ENCODE measurements around the gene YPEL4.

YPEL4 gene

DNA sequence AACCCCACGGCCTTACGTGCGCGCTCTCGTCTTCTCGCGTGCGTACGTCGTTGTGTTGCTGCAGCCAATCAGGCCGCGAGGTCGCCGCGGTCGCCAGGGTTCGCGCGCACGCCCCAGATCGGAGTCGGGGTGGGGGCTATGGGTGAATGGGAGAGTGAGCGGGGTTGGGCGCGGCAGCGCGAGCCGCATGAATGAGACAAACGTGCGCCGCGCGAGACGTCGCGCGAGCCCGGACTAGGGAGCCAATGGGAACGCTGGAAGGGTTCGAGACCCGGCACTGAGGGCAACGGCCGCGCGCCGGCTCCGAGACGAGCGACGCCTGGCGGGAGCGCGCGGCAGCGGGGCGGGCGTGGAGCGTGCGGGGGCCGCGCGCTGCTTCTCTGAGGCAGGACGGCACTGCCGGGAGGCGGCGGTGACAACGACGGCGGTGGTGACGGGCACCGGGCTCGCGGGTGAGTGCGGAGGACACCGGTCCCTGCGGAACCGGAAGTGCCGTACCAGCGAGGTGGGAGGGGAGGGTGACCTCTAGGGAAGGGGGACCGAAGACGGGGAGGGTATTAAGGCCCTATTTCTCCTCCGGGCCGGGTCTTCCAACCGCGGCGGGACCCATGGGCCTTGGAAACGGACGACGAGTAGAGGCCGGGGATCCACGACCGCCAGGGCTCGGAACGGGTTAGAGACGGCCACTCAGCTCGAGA is 18.2 kb upstream of the YPEL4 start, which contains the start of gene ZDHHC5:
Gene ZDHHC5, plus strand, starts transcription at position 379 of the 698 bp plus-strand sequence. CDS start 4,977 bp downstream, outside the sequence.
- Histone ChIP-seq H4K20me1 (peaks cover 47% of the 10 kb centered on the region), H3K4me3 (peak within 1 kb of the TSS; percentile 94), H3K36me3 (peaks cover 30% of the 10 kb centered on the region), H3K27ac (peak within 1 kb of the TSS; percentile 100), H3K27me3 (no peaks in the 10 kb centered on the region), H3K9me3 (no peaks in the 10 kb centered on the region), H3K4me1 (peaks cover 28% of the 10 kb centered on the region), H3K9ac (peak within 1 kb of the TSS; percentile 99), H3K4me2 (peak within 1 kb of the TSS; percentile 93)
- TF ChIP-seq Cebpa-rat (IDR thresholded peaks at IDR 0.05) = no peak

GRCh38 chr11:57667117-57667735 is 17.5 kb upstream of the YPEL4 start:
- Histone ChIP-seq H3K9me3 (no peaks in the 10 kb centered on the region), H3K4me2 (peak overlapping the region; percentile 79), H4K20me1 (peaks cover 40% of the 10 kb centered on the region), H3K9ac (peak overlapping the region; percentile 99), H3K27ac (peak overlapping the region; percentile 100), H3K27me3 (no peaks in the 10 kb centered on the region), H3K4me3 (peak overlapping the region; percentile 94), H3K4me1 (peaks cover 34% of the 10 kb centered on the region), H3K36me3 (peaks cover 30% of the 10 kb centered on the region)
- TF ChIP-seq Cebpa-rat (IDR thresholded peaks at IDR 0.05) = no peak

DNA sequence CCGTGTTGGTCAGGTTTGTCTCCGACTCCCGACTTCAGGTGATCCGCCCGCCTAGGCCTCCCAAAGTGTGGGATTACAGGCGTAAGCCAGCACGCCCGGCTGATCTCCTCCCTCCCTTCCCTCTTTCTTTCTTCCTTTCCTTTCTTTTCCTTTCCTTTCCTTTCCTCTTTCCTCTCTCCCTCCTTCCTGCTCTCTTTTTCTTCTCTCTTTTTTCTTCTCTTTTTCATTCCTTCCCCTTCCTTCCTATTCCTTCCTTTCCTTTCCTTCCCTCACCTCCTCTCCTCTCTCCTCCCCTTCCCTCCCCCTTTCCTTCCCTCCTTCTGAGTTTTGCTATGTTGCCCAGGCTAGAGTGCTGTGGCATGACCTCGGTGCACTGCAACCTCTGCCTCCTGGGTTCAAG is 14.3 kb upstream of the YPEL4 start:
- peaks cover 41% of the 10 kb centered on the region for H3K36me3 ChIP-seq
- no peaks in the 10 kb centered on the region for H3K9me3 ChIP-seq
- no peak overlapping the region for H3K4me2 ChIP-seq
- TF ChIP-seq Cebpa-rat (IDR thresholded peaks at IDR 0.05) = no peak
- H3K4me1 ChIP-seq = peaks cover 16% of the 10 kb centered on the region
- no peak overlapping the region for H3K4me3 ChIP-seq
- H3K9ac ChIP-seq = no peak overlapping the region
- H3K27ac ChIP-seq = no peak overlapping the region
- no peaks in the 10 kb centered on the region for H3K27me3 ChIP-seq
- peaks cover 32% of the 10 kb centered on the region for H4K20me1 ChIP-seq

DNA sequence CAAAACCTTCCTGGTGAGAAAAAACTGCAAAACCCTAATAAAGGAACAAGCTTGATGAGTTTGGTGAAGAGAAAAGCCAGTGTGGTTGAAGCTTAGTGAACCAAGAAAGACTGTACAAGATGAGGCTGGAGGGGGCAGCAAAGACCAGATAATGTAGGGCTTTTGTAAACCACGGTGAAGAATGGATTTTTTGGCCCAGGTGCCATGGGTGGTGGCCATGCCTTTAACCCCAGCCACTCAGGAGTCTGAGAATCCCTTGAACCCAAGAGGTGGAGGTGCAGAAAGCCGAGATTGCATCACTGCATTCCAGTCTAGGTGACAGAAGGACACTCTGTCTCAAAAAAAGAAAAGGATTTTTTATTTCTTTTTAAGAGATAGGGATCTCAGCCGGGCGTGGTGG is 13.2 kb upstream of the YPEL4 start:
- Histone ChIP-seq H3K4me2 (no peak overlapping the region), H3K9me3 (no peaks in the 10 kb centered on the region), H3K4me3 (no peak overlapping the region), H3K9ac (no peak overlapping the region), H4K20me1 (peaks cover 35% of the 10 kb centered on the region), H3K36me3 (peaks cover 43% of the 10 kb centered on the region), H3K27ac (no peak overlapping the region), H3K4me1 (peaks cover 23% of the 10 kb centered on the region), H3K27me3 (no peaks in the 10 kb centered on the region)
- TF ChIP-seq Cebpa-rat (IDR thresholded peaks at IDR 0.05) = no peak

DNA sequence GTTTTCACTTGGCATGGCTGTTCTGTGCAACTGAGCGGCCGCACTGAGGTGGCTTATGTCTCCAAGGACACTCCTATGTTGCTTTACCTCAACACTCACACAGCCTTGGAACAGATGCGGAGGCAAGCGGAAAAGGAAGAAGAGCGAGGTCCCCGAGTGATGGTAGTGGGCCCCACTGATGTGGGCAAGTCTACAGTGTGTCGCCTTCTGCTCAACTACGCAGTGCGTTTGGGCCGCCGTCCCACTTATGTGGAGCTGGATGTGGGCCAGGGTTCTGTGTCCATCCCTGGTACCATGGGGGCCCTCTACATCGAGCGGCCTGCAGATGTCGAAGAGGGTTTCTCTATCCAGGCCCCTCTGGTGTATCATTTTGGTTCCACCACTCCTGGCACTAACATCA is 10.0 kb upstream of the YPEL4 start:
- Histone ChIP-seq H3K27ac (no peak overlapping the region), H3K27me3 (no peaks in the 10 kb centered on the region), H3K4me1 (peaks cover 22% of the 10 kb centered on the region), H3K4me3 (no peak overlapping the region), H3K9ac (0 out of 2 replicates have a peak overlapping the region, but pooled peaks have one; percentile 43), H3K9me3 (no peaks in the 10 kb centered on the region), H3K36me3 (peaks cover 43% of the 10 kb centered on the region), H4K20me1 (peaks cover 37% of the 10 kb centered on the region), H3K4me2 (no peak overlapping the region)
- no peak for TF ChIP-seq Cebpa-rat (IDR thresholded peaks at IDR 0.05)

DNA sequence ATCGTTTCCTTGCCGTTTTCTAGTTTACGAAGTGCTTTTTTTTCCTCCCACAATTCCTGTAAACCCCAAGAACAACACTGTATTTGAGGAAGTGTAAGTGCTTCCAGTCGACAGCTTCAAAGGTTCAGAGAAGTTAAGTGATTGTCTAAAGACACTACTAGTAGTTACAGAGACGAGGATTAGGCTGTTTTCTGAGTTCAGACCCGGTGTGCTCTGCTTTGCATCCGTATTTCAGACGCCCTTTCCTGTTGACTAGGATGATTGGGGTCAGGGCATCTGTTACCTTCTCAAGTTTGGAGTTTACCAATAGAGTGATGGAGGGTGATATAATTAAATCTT is 8.3 kb upstream of the YPEL4 start:
- Histone ChIP-seq H3K4me1 (peaks cover 26% of the 10 kb centered on the region), H3K9me3 (no peaks in the 10 kb centered on the region), H3K9ac (peak overlapping the region; percentile 84), H3K36me3 (peaks cover 41% of the 10 kb centered on the region), H3K27me3 (no peaks in the 10 kb centered on the region), H4K20me1 (peaks cover 37% of the 10 kb centered on the region), H3K4me3 (peak overlapping the region; percentile 79), H3K27ac (peak overlapping the region; percentile 66), H3K4me2 (peak overlapping the region; percentile 96)
- TF ChIP-seq Cebpa-rat (IDR thresholded peaks at IDR 0.05) = no peak

GRCh38 chr11:57657194-57658022 is 7.7 kb upstream of the YPEL4 start, which contains the start of gene CLP1:
TSS of gene CLP1 (plus strand) at chr11:57657762. CDS start at chr11:57659477, 1,715 bp downstream.
- peak within 1 kb of the TSS; percentile 84 for H3K9ac ChIP-seq
- H3K27ac ChIP-seq = peak within 1 kb of the TSS; percentile 66
- H3K4me1 ChIP-seq = peaks cover 27% of the 10 kb centered on the region
- no peaks in the 10 kb centered on the region for H3K27me3 ChIP-seq
- H4K20me1 ChIP-seq = peaks cover 37% of the 10 kb centered on the region
- peak within 1 kb of the TSS; percentile 96 for H3K4me2 ChIP-seq
- peaks cover 36% of the 10 kb centered on the region for H3K36me3 ChIP-seq
- H3K9me3 ChIP-seq = no peaks in the 10 kb centered on the region
- TF ChIP-seq Cebpa-rat (IDR thresholded peaks at IDR 0.05) = no peak
- H3K4me3 ChIP-seq = peak within 1 kb of the TSS; percentile 79

GRCh38 chr11:57656885-57657193 is 7.1 kb upstream of the YPEL4 start:
- no peaks in the 10 kb centered on the region for H3K9me3 ChIP-seq
- H3K27me3 ChIP-seq = no peaks in the 10 kb centered on the region
- H4K20me1 ChIP-seq = peaks cover 37% of the 10 kb centered on the region
- H3K4me2 ChIP-seq = peak overlapping the region; percentile 96
- peaks cover 28% of the 10 kb centered on the region for H3K4me1 ChIP-seq
- H3K9ac ChIP-seq = peak overlapping the region; percentile 84
- TF ChIP-seq Cebpa-rat (IDR thresholded peaks at IDR 0.05) = no peak
- peak overlapping the region; percentile 79 for H3K4me3 ChIP-seq
- 0 out of 2 replicates have a peak overlapping the region, but pooled peaks have one; percentile 24 for H3K27ac ChIP-seq
- H3K36me3 ChIP-seq = peaks cover 30% of the 10 kb centered on the region

GRCh38 chr11:57653163-57653562 is 3.5 kb upstream of the YPEL4 start:
- Histone ChIP-seq H3K27me3 (peaks cover 34% of the 10 kb centered on the region), H3K9ac (no peak overlapping the region), H3K27ac (no peak overlapping the region), H3K4me2 (0 out of 2 replicates have a peak overlapping the region, but pooled peaks have one; percentile 22), H3K4me3 (no peak overlapping the region), H3K4me1 (peaks cover 35% of the 10 kb centered on the region), H3K36me3 (no peaks in the 10 kb centered on the region), H4K20me1 (peaks cover 17% of the 10 kb centered on the region), H3K9me3 (no peaks in the 10 kb centered on the region)
- no peak for TF ChIP-seq Cebpa-rat (IDR thresholded peaks at IDR 0.05)

Measured in BLaER1 (cell line).